Activated T-helper 2 cell treated with anti-CD3 and anti-CD28 coated beads, Interferon-gamma antibody, Interleukin-2, Interleukin-4, amounts not matched to agents 10 μg/mL and 5 μg/mL and 100 μg/mL, durations not matched to agents 14 hours and 24 hours and 36 hours (primary cell): ENCODE results near the gene SCN10A. TPM values are rescaled to one million over a fixed set of nuclear protein-coding genes. Genes with fewer than 3 reads are reported as not detected.

ENCODE experiments used
- DNase-seq: peaks from one replicate; pipeline ENCODE4 v3.0.0; 2021; ENCODE audit warnings: low spot score
- H3K27ac Mint-ChIP-seq: one replicate; pipeline ENCODE4 v1.8.0; 2021; ENCODE audit warnings: mixed read lengths
- H3K27me3 Mint-ChIP-seq: one replicate; pipeline ENCODE4 v1.8.0; 2021; ENCODE audit warnings: low read depth, mixed read lengths
- H3K36me3 Mint-ChIP-seq: one replicate; pipeline ENCODE4 v1.8.0; 2021; ENCODE audit warnings: low read depth, mixed read lengths
- H3K4me1 Mint-ChIP-seq: one replicate; pipeline ENCODE4 v1.8.0; 2021; ENCODE audit warnings: low read depth, mixed read lengths
- H3K4me3 Mint-ChIP-seq: one replicate; pipeline ENCODE4 v1.8.0; 2021; ENCODE audit warnings: low read depth, mild to moderate bottlenecking, moderate library complexity, mixed read lengths
- H3K9me3 Mint-ChIP-seq: one replicate; pipeline ENCODE4 v1.8.0; 2021; ENCODE audit warnings: mixed read lengths
- intact Hi-C: fragments of 100-400 bp; cut with micrococcal nuclease; formaldehyde crosslinking; loops from one replicate; pipeline ENCODE4 v1.15.1; 2023
- total RNA-seq: library from RNA; stranded (reverse); gene quantifications from 2 replicates; pipeline ENCODE4 v1.2.3, GENCODE V29; 2022

Gene SCN10A
- total RNA-seq, 1 donor from 2014 or later, result not detected

GRCh38 chr3:38702231-38702630, 113.8 kb downstream of the SCN10A start:
- no peak overlapping the region for H3K4me3 Mint-ChIP-seq
- no peaks in the 10 kb centered on the region for H3K36me3 Mint-ChIP-seq
- H3K27me3 Mint-ChIP-seq, result peaks cover 3% of the 10 kb centered on the region
- H3K27ac Mint-ChIP-seq, result no peak overlapping the region
- intact Hi-C loops, result no loop called here
- no peaks in the 10 kb centered on the region for H3K4me1 Mint-ChIP-seq
- H3K9me3 Mint-ChIP-seq, result no peaks in the 10 kb centered on the region
- DNase-seq, result no peak

DNA sequence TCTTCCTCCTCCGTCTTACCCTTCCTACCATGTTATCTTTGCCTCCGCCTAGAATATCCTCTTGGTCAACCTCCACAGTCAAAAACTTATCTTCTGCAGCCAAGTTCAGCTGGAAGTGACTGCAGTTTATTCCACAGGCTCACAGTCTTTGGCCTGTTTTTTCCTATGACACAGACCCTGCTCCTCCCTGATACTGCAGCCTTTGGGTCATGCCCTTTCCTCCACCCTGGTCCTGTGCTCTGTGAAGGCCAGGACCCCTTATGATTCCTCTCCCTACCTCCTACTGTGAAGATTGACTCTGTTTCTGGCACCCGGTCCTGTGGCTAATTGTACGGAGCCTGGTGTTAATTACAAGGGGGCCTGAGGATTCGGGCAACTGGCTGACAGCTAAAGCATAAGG, 117.3 kb downstream of the SCN10A start:
- no peak for DNase-seq
- no peaks in the 10 kb centered on the region for H3K9me3 Mint-ChIP-seq
- H3K4me1 Mint-ChIP-seq, result no peaks in the 10 kb centered on the region
- intact Hi-C loops, result no loop called here
- H3K27me3 Mint-ChIP-seq, result peaks cover 6% of the 10 kb centered on the region
- no peaks in the 10 kb centered on the region for H3K36me3 Mint-ChIP-seq
- no peak overlapping the region for H3K27ac Mint-ChIP-seq
- no peak overlapping the region for H3K4me3 Mint-ChIP-seq

DNA sequence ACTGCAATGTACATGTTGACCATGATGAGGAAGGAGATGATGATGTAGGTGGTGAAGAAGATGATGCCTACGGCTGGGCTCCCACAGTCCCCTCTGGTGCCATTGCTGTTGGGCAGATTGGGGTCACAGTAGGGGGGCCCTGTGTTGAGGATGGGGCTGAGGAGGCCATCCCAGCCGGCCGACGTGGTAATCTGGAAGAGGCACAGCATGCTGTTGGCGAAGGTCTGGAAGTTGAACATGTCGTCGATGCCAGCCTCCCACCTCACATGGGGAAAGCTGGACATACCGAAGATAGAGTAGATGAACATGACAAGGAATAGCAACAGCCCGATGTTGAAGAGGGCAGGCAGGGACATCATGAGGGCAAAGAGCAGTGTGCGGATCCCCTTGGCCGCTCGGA, 118.0 kb downstream of the SCN10A start:
- Mint-ChIP-seq H3K36me3 (no peaks in the 10 kb centered on the region), H3K4me3 (no peak overlapping the region), H3K27me3 (peaks cover 6% of the 10 kb centered on the region), H3K27ac (no peak overlapping the region), H3K4me1 (no peaks in the 10 kb centered on the region), H3K9me3 (no peaks in the 10 kb centered on the region)
- intact Hi-C loops, result no loop called here
- no peak for DNase-seq

- no peaks in the 10 kb centered on the region for H3K36me3 Mint-ChIP-seq
- H3K27me3 Mint-ChIP-seq, result peaks cover 3% of the 10 kb centered on the region
- H3K9me3 Mint-ChIP-seq, result no peaks in the 10 kb centered on the region
- intact Hi-C loops, result no loop called here
- no peaks in the 10 kb centered on the region for H3K4me1 Mint-ChIP-seq
- no peak overlapping the region for H3K4me3 Mint-ChIP-seq
- DNase-seq, result no peak
- no peak overlapping the region for H3K27ac Mint-ChIP-seq
Observed at GRCh38 chr3:38696034-38696433, 120.0 kb downstream of the SCN10A start.

- peaks cover 3% of the 10 kb centered on the region for H3K27me3 Mint-ChIP-seq
- no peak overlapping the region for H3K27ac Mint-ChIP-seq
- no peak for DNase-seq
- H3K4me1 Mint-ChIP-seq, result no peaks in the 10 kb centered on the region
- H3K4me3 Mint-ChIP-seq, result no peak overlapping the region
- H3K36me3 Mint-ChIP-seq, result no peaks in the 10 kb centered on the region
- intact Hi-C loops, result no loop called here
- no peaks in the 10 kb centered on the region for H3K9me3 Mint-ChIP-seq
Observed at GRCh38 chr3:38690185-38690584, 125.8 kb downstream of the SCN10A start.

GRCh38 chr3:38689774-38690173, 126.2 kb downstream of the SCN10A start:
- no peak for DNase-seq
- Mint-ChIP-seq H3K27ac (no peak overlapping the region), H3K4me1 (no peaks in the 10 kb centered on the region), H3K4me3 (no peak overlapping the region), H3K9me3 (no peaks in the 10 kb centered on the region), H3K36me3 (no peaks in the 10 kb centered on the region), H3K27me3 (no peaks in the 10 kb centered on the region)
- intact Hi-C loops, result no loop called here

DNA sequence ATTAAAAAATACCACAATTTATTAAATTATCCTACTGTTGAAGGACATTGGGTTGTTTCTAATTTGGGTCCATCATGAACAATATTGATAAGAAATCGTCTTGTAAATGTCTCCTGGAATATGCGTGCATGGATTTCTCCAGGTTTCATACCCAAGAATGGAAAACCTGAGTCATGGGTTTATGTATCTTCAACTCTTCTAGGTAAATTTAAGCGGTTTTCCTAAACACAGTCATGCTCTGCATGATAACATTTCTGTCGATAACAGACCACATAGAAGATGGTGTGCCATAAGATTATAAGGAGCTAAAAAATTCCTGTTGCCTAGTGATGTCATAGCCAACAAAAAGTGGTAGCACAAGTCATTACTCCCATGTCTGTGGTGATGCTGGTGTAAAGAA, 126.7 kb downstream of the SCN10A start:
- Mint-ChIP-seq H3K27me3 (peaks cover under 1% of the 10 kb centered on the region), H3K4me1 (no peaks in the 10 kb centered on the region), H3K4me3 (no peak overlapping the region), H3K27ac (no peak overlapping the region), H3K9me3 (no peaks in the 10 kb centered on the region), H3K36me3 (no peaks in the 10 kb centered on the region)
- intact Hi-C loops, result no loop called here
- no peak for DNase-seq

DNA sequence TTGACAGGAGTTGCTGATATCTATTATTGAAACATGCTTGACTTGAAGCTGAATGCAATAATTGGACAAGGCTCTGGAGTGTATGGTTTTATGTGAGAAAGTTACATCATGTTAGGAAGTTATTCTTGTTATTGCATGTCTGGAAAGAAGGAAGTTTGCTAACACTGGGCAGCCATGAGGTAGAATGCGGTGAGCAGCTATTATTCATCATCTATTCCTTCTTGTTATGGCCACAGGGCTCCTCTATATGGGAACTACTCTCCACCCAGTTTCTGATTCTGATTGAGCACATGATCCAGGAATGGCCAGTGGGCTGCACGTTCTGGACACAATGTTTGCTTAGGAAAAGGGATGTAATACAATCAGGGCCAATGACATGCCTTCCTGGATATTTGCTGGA, 128.7 kb downstream of the SCN10A start:
- H3K27me3 Mint-ChIP-seq, result peaks cover 1% of the 10 kb centered on the region
- no peaks in the 10 kb centered on the region for H3K36me3 Mint-ChIP-seq

GRCh38 chr3:38684546-38684945, 131.5 kb downstream of the SCN10A start:
- intact Hi-C loops, result no loop called here
- Mint-ChIP-seq H3K27me3 (peaks cover 6% of the 10 kb centered on the region), H3K36me3 (no peaks in the 10 kb centered on the region), H3K4me1 (no peaks in the 10 kb centered on the region), H3K27ac (no peak overlapping the region), H3K9me3 (no peaks in the 10 kb centered on the region), H3K4me3 (no peak overlapping the region)
- no peak for DNase-seq

More for the DNA sequence above, 128.7 kb downstream of the SCN10A start:
- Mint-ChIP-seq H3K4me1 (no peaks in the 10 kb centered on the region), H3K27ac (no peak overlapping the region), H3K4me3 (no peak overlapping the region), H3K9me3 (no peaks in the 10 kb centered on the region)
- intact Hi-C loops, result no loop called here
- DNase-seq, result no peak

GRCh38 chr3:38669668-38670067, 146.3 kb downstream of the SCN10A start:
- no peak overlapping the region for H3K4me3 Mint-ChIP-seq
- H3K9me3 Mint-ChIP-seq, result no peaks in the 10 kb centered on the region
- intact Hi-C loops, result no loop called here
- no peaks in the 10 kb centered on the region for H3K4me1 Mint-ChIP-seq
- no peak overlapping the region for H3K27ac Mint-ChIP-seq
- DNase-seq, result no peak
- H3K36me3 Mint-ChIP-seq, result no peaks in the 10 kb centered on the region
- H3K27me3 Mint-ChIP-seq, result peaks cover 26% of the 10 kb centered on the region

GRCh38 chr3:38662544-38662943, 153.5 kb downstream of the SCN10A start:
- Mint-ChIP-seq H3K27me3 (peaks cover 32% of the 10 kb centered on the region), H3K9me3 (peaks cover 5% of the 10 kb centered on the region), H3K4me1 (no peaks in the 10 kb centered on the region), H3K27ac (no peak overlapping the region), H3K4me3 (no peak overlapping the region), H3K36me3 (no peaks in the 10 kb centered on the region)
- no peak for DNase-seq
- intact Hi-C loops, result no loop called here

DNA sequence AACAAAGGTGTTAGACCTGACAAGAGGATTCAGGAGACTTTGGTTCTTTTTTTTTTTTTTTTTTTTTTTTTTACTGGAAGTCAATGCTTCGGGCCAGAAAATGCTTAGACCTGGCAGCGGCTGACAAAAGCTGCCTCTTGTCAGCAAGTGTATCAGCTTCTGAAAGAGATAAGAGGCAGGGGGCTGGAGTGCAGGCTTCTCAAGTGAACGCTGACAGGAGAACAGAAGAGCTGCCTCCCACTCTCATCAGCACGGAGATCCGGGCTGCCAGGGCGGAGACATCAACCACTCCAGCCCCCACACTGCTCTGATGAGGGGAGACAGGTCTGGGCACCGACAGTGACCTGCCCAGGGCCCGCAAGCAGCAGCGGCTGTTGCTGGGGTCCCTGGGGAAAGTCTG, 157.2 kb downstream of the SCN10A start:
- Mint-ChIP-seq H3K4me1 (peaks cover 6% of the 10 kb centered on the region), H3K36me3 (no peaks in the 10 kb centered on the region), H3K27ac (no peak overlapping the region), H3K4me3 (no peak overlapping the region), H3K27me3 (peaks cover 41% of the 10 kb centered on the region), H3K9me3 (peaks cover 5% of the 10 kb centered on the region)
- no peak for DNase-seq
- intact Hi-C loops, result loop anchor here (10.0 kb wide), 1 partner anchor 186 kb away; no protein-coding TSS in a partner anchor

DNA sequence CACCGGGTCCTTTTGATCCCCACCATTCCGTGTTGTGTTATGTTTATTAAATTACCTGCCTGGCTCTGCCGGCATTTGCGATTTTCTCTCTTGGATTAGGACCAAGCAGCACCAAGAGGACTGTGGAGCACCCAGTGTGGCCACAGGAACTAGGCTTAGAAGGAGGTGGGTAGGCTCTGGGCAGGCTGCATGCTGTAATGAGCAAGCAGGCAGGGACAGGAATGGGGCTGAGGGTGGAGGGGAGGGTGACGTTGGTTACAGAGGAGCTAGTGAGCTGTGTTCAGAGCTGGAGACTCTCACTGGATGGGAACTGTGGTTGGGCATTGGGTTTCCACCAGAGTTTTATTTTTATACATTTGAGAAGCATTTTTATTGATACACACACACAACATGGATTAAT, 158.6 kb downstream of the SCN10A start:
- Mint-ChIP-seq H3K27me3 (peaks cover 40% of the 10 kb centered on the region), H3K27ac (no peak overlapping the region), H3K36me3 (no peaks in the 10 kb centered on the region), H3K4me1 (peaks cover 6% of the 10 kb centered on the region), H3K9me3 (peaks cover 5% of the 10 kb centered on the region), H3K4me3 (no peak overlapping the region)
- intact Hi-C loops, result loop anchor here (10.0 kb wide), 1 partner anchor 187 kb away; no protein-coding TSS in a partner anchor
- DNase-seq, result no peak

- intact Hi-C loops, result loop anchor here (1.0 to 10.0 kb wide), 3 partner anchors 135 to 189 kb away; partner anchors contain the start of gene EXOG
- H3K4me1 Mint-ChIP-seq, result peaks cover 6% of the 10 kb centered on the region
- no peaks in the 10 kb centered on the region for H3K9me3 Mint-ChIP-seq
- H3K36me3 Mint-ChIP-seq, result no peaks in the 10 kb centered on the region
- H3K27ac Mint-ChIP-seq, result no peak overlapping the region
- H3K27me3 Mint-ChIP-seq, result peaks cover 43% of the 10 kb centered on the region
- DNase-seq, result no peak
- no peak overlapping the region for H3K4me3 Mint-ChIP-seq
Observed at GRCh38 chr3:38655708-38656300, 160.2 kb downstream of the SCN10A start.
